IPS DF 4.7 (cell line): ENCODE results near the gene ANO5.
"Not testable (repeated sequence)": the region's sequence is repeated elsewhere in the genome, so short reads cannot be mapped to it uniquely, and the experiment has no call there.

Experiments used
- DNase-seq: peaks from one replicate; pipeline ENCODE4 v3.0.0-alpha.2; 2013; ENCODE audit warnings: low spot score; ENCODE audit errors: extremely low read depth

Gene ANO5

GRCh38 chr11:22197139-22198005, 4.5 kb downstream of the ANO5 start:
- DNase-seq = no peak

GRCh38 chr11:22199243-22199642, 6.4 kb downstream of the ANO5 start:
- DNase-seq = no peak

- DNase-seq = no peak
These were observed 10.4 kb downstream of the ANO5 start for GRCh38 chr11:22203281-22203680.

- DNase-seq = no peak
These were observed 14.3 kb downstream of the ANO5 start for GRCh38 chr11:22207162-22207561.

GRCh38 chr11:22208151-22208858, 15.4 kb downstream of the ANO5 start:
- DNase-seq = no peak

- no peak for DNase-seq
These were observed 24.1 kb downstream of the ANO5 start for GRCh38 chr11:22216940-22217339.

GRCh38 chr11:22221143-22221542, 28.3 kb downstream of the ANO5 start:
- DNase-seq = no peak

GRCh38 chr11:22225190-22225589, 32.3 kb downstream of the ANO5 start:
- DNase-seq = no peak

- DNase-seq = peak; percentile 41
These were observed 41.9 kb downstream of the ANO5 start for GRCh38 chr11:22234743-22235142.

- peak; percentile 51 for DNase-seq
These were observed 52.2 kb downstream of the ANO5 start for GRCh38 chr11:22244986-22245592.

- DNase-seq = no peak
These were observed 54.1 kb downstream of the ANO5 start for GRCh38 chr11:22246992-22247391.

GRCh38 chr11:22249871-22250270, 57.0 kb downstream of the ANO5 start:
- DNase-seq = no peak

GRCh38 chr11:22256876-22257275, 64.0 kb downstream of the ANO5 start:
- DNase-seq = no peak

GRCh38 chr11:22263613-22264012, 70.7 kb downstream of the ANO5 start:
- DNase-seq = no peak

- DNase-seq = not testable (repeated sequence)
These were observed 76.2 kb downstream of the ANO5 start for GRCh38 chr11:22268983-22269624.

GRCh38 chr11:22273781-22274180, 80.9 kb downstream of the ANO5 start:
- no peak for DNase-seq

GRCh38 chr11:22275600-22275999, 82.7 kb downstream of the ANO5 start:
- no peak for DNase-seq

GRCh38 chr11:22276535-22276934, 83.7 kb downstream of the ANO5 start:
- DNase-seq = no peak

GRCh38 chr11:22284991-22285390, 92.1 kb downstream of the ANO5 start:
- not testable (repeated sequence) for DNase-seq

GRCh38 chr11:22302368-22302767, 109.5 kb downstream of the ANO5 start:
- DNase-seq = no peak

- no peak for DNase-seq
These were observed 111.6 kb downstream of the ANO5 start for GRCh38 chr11:22304337-22304961.
